8988T (cell line): Measurements from ENCODE around the gene ZKSCAN4.

ENCODE experiments used
- DNase-seq: peaks from one replicate; pipeline ENCODE4 v3.0.0; 2011

Gene ZKSCAN4

DNA sequence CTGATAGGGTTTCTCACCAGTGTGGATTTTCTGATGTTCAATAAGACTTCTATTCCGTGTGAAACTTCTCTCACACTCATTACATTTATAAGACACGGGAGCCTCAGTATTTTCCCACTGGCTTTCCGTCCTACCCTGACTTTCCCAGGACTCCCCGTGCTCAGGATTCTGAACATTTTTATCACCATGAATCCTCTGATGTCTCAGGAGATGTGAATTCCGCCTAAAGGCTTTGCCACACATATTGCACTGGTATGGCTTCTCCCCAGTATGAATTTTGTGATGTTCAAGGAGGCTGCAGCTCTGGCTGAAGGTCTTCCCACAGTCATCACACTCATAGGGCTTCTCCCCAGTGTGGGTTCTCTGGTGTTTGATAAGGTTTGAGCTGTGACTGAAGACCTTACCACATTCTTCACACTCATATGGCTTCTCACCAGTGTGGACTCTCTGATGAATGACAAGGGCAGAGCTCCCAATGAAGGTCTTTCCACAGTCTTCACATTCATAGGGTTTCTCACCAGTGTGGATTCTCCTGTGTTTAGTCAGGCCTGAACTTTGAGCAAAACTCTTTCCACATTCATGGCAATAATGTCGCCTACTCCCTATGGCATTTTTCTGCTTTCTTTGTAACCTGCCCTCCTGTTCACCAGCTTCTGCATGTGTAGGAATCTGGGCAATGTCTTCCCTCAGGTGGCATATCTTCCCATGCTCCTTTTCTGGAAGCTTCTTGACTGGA lies 6.7 kb downstream of the ZKSCAN4 start:
- DNase-seq: no peak

DNA sequence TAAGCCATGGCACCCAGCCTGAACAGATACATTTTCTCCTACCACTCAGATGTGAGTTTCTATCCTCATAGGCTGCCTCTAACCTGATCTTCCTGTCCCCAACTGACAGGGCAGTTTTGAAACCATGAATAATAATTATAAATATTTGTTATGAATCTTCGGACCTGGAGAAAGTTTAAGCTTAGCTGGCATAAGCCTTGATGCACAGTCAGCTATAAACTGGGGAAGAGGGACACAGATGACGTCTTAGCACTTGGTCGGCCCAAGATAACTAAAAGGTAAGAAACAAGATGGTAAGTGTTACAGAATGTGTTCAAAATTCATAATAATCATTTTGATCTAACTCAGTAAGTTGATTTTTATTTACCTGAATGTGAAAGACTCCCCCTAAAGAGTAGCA lies 8.1 kb downstream of the ZKSCAN4 start:
- DNase-seq: no peak

DNA sequence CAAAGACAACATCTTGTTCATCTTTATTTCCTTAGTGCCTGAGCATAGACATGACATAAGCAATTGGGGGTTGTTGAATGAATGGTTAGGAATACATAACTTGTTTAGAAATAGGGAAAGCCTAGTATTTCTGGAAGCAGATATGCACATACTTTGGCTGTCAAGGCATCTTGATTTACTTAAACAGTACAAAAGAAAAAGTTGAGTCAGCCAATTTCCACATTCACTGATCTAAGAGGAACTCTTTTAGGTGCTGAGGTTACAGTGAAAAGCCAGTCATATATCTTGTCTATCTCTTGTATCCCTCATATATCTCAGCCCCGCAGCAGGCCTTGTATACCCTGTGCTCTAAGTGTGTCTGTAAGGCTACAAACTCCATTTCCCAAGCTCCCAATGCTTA lies 11.6 kb downstream of the ZKSCAN4 start:
- no peak for DNase-seq

DNA sequence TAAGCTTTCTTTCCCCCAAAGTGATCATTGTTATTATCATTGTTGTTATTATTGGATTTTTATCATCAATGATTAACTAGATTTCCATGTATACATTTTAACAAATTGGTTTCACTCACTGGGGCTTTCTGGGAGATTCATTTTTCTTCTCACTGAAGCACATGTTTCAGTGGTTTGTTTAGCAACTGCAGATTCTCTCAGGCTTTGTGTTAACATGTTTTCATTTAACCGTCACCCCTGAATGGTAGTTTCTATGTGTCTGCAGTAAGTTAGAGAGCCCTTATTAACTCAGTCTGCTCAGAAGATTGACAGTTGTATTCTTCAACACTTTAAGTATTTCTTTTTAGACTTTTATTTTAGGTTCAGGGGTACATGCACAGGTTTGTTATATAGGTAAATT lies 12.4 kb downstream of the ZKSCAN4 start:
- DNase-seq: no peak

DNA sequence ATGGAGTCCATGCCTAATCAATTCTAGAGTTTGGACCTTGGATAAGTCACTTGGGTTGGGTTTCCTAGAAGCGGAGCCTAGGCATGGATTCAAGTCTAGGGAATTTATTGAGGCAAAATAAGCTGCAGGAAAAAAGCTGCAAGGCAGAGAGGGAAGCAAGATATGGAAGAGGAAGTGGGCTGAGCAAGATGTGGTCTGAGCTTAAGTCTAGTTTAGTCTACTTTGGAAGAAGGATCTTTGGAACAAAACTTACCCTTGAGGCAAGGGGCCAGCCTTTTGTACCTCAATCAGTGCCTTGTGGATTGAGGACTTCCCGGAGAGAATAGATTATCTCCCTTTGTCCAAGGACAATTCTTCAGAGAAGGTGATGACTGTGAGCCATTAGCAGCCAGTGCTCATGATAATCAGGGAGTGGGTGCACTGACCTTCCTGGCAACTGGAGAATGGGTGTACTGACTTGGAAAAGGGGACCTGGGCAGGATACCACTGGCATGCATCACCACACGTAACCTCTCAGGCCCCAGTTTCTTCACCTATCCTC lies 16.1 kb downstream of the ZKSCAN4 start:
- no peak for DNase-seq

DNA sequence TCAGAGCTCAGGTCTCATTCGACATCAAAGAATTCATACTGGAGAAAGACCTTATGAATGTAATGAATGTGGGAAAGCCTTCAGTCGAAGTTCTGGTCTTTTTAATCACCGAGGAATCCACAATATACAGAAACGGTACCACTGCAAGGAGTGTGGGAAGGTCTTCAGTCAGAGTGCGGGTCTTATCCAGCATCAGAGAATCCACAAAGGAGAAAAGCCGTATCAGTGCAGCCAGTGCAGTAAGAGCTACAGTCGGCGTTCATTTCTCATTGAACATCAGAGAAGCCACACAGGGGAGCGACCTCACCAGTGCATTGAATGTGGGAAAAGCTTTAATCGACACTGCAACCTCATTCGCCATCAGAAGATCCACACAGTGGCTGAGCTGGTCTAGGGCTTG lies 19.3 kb downstream of the ZKSCAN4 start:
- DNase-seq: no peak

DNA sequence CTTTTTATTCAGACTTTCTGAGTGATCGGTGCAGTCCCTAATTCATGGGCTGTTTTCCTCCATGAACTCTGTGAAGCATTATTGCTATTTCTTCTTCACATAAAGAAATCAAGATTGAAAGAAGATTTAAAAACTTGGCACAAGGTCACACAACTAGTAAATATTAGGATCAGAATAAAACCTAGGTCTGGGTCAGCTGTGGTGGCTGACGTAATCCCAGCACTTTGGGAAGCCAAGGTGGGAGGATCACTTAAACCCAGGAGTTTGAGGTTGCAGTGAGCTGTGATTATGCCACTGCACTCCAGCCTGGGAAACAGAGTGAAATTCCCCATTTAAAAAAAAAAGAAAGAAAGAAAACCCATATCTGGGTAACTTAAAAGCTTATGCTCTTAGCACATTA lies 25.6 kb downstream of the ZKSCAN4 start:
- DNase-seq: no peak

DNA sequence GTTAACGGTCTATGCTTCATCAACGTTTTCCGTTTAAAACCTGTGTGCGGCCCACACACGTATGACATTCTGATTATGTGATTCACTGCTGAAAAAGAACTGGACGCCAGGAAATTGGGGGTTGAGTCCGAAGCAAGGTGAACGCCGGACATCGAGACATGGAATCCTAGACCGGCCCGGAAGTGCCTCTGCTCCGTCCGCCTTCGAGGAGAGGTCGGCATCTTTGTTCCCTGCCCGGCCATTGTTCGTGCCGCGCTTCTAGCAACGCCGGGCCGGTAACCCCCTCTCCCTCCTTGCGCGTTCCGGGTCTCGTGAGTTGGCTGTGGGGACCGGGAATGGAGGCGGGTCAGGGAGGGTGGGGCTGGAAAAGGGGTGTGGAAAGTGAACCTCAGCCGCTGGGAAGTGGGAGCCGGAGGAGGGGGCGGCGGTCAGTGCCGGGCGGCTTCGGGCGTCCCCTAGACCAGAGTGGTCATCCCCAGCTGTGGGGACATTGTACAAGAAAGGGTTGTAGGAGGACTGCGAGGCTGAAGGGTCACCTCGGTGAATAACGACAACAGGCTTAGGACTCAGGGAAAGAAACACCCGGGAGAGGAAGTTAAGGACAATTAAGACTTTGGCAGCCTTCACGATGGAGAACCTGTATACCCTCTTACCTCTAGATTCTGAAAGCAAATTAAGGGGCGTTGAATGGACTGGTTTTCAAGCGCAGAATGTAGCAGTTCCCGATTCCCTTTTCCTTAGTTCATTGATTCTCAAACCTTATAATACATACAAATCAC lies 26.8 kb downstream of the ZKSCAN4 start, which contains the start of gene ZSCAN9:
ZSCAN9 (plus strand) TSS at position 220 of the 779 bp plus-strand sequence. CDS start 1,810 bp downstream, outside the sequence.
- peak; percentile 31 for DNase-seq

DNA sequence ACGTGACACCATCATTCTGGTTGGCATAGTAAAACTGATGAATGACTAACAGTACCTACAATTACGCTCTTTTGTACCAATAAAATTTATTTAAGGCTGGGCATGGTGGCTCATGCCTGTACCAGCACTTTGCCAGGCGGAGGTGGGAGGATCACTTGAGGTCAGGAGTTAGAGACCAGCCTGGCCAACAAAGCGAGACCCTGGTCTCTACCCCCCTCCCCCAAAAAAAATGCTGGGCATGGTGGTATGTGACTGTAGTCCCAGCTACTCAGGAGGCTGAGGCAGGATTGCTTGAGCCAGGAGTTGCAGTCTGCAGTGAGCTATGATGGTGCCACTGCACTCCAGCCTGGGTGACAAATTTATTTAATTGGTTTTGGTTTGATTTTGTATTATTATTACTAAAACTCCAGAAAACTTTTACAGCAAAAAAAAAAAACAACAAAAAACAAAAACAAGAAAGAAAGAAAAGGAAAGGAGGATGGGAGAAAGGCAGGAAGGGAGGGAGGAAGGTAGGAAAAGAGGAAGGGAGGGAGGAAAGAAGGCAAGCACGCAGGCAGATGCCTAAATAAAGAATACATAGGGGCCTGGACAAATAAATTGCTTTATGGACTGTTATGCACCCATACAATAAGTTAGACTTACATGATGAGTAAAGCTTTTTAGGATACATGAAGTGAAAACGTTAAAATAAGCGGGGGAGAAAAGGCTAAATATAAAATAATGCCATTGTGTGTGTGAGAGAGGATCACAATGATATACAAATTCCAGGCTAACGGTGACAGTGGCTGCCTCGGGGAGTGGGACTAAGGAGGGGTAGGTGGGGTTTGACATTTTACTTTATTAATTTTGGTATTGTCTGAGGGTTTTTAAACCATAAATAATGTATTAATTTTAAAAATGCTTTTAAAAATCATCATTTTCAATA lies 27.7 kb downstream of the ZKSCAN4 start:
- DNase-seq: no peak

DNA sequence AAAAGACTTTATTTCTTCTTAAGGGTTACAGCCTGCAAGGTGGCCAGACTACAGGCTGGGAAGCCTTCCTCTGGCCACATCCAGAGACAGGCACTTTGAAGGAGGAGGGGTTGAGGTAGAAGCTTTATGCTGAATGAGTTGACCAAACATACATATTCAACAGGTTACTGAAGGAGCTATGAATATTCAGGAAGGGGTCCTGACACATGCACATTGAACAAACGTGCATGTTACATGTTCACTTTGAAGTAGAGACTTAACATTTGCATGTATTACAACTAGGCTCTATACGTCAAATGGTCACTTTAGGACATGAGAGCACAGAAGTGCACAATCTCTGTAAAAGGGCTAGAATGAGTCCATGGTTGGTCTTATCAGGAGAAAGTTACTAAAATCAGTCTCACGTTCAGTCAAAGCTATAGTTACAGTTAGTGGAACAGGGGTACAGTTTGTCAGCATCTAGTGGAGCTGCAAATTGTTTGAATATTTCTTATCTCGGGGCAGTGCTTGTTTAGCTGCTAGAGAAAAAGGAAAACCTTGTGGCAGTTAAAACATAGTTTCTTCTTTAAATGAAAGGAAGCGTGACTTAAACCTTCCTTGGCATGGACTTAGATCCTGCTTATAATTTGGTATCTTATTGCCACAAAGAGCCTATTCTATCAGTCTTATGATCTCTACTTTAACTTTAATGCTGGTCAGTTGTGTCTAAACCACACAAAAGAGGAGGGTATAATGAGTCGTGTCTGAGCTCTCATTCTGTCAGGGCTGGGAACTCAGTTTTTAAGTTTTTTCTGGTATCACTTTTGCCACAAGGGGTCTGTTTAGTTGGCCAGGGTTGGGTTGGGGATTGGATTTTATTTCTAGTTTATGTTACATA lies 31.6 kb downstream of the ZKSCAN4 start:
- DNase-seq: no peak

DNA sequence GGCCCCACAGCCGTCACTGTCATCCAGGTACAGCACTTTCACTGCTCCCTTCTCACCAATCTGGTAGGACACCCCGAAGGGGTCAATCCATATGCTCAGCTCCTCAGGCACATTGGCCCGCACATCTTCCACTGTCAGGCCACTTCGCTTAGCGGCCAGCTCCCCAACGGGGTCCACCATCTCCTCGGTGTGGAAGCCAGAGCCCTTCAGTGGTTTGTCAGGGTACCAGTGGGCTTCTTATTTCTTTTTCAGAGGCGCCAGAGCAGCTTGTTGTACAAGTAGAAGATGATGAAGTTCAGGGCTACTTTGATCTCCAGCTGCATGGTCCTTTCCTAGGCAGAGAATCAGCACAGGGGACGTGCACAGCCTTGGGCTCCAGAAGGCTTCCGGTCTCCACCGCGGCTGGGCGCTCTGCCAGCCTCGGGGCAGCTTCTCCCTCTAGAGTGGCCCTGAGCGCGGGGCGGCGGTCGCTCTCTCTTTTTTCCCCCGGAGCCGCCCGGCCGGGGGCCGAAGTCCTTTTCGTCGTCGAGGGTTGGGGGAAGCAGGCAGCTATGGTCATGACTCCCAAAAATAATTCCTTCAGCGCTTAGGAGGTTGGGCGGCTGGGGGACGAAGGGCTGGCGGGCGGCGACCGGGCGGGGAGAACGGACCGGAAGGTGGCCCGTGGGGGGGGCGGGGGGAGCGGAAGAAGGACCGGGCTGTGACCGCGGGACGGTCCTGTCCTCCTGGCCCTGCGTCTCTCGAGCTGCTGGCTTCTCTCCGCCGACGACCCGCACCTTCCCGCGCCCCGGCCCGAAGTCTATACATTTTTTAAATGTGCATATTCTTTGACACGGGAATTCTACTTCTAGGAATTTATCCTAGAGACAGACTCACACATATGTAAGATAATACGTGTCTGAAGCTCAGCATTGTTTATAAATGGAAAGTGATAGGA lies 33.5 kb downstream of the ZKSCAN4 start:
- peak; percentile 78 for DNase-seq

DNA sequence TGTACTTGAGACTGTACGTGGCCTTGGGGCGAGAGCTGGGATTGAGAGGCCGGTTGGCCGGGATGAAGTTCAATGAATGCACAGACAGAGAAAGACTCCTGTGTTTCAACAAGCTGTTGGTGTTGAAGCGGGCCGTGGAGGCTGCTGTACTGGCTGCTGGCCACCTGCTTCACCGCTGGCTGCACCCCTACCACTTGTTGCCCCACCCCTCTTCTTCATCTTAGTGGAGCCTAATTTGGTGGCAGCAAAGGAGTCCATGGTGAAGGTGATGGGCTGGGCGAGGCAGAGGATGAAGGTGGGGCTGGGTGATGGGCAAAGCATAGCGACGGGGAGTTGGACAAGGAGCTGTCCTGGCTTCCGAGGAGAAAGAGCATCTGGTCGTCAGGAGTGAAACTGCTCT lies 34.2 kb downstream of the ZKSCAN4 start:
- DNase-seq: no peak

DNA sequence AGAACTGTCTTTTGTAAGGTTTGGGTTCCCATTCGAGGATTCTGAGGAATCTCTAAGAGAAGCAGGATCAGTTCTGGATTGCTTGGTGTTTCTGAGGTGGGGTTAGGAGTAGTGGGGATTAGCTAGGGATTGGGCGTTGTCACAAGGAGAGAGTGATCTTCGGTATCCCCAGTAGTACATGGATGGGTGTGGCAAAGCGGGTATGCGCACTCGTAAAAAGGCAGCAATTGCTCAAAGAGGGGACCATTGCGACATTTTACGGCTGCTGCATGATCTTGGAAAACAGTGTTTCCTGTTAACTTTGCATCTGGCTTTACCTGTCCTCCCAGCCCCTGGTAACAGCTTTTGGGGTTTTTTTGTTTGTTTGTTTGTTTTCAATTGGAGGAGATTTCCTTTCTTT lies 36.6 kb downstream of the ZKSCAN4 start:
- no peak for DNase-seq

DNA sequence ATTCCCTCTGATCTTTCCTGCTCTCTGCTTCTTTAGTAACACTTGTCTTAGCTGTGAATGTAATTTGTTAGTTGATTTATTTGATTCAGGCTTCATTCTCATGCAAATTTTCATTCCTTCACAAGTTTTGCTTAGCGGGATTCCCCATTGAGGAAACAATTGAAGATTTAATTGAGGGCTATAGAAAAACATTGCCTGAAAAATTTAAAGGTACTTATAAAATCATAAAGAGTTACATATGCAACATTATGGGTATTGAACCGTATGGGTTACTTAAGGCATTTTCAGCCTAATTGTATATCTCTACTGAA lies 38.9 kb downstream of the ZKSCAN4 start:
- no peak for DNase-seq

DNA sequence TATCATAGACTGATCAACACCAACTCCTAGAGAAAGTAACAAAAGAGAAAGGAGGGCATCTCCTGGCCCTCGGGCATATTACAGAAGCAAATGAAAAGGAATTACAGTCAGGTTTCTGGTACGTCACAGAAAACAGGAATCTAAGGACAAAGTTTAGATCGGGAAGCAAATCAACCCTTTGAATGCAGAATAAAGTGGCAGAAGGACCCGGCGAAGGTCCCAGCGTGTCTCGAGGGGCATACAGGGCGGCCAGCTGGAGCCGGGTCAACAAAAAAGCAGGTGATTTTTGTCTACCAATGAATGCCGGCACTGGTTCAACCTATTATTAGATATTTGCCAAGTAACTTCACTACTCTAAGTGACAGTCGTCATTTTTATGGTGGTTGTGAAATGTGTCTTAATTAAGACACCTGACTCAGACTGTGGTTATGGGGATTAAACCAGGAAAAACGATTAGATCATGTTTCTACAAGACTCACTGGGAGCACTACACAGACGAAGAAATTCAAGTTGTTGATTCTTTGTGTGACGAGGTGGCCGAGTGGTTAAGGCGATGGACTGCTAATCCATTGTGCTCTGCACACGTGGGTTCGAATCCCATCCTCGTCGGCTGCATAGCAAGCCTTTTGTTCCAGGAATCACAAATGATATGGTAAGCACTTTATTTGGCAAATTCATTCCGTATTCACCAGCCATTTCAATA lies 39.4 kb downstream of the ZKSCAN4 start:
- peak; percentile 41 for DNase-seq

DNA sequence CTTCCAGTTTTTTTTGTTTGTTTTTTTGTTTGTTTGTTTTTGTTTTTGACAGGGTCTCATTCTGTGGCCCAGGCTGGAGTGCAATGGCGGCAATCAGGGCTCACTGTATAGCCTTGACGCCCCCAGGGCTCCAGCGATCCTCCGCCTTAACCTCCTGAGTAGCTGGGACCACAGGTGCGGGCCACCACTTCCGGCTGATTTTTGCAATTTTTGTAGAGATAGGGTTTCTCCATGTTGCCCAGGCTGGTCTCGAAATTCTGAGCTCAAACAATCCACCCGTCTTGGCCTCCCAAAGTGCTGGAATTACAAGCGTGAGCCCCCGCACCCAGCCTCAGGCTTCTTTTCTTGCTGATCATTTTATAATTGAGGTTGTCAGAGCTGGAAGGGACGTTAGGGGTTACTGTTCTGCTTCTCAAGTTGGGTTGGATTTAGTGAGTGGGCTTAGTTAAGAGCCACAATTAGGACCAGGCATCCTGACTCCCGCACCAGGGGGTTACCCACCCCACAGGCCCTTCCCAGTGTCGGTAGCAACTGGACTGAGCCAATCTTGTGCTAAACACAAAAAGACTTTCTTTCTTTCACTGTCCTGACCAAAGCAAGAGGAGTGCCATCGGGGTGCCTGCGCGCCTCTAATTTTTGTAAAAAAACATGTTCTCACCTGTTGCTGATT lies 40.1 kb downstream of the ZKSCAN4 start:
- DNase-seq: no peak

DNA sequence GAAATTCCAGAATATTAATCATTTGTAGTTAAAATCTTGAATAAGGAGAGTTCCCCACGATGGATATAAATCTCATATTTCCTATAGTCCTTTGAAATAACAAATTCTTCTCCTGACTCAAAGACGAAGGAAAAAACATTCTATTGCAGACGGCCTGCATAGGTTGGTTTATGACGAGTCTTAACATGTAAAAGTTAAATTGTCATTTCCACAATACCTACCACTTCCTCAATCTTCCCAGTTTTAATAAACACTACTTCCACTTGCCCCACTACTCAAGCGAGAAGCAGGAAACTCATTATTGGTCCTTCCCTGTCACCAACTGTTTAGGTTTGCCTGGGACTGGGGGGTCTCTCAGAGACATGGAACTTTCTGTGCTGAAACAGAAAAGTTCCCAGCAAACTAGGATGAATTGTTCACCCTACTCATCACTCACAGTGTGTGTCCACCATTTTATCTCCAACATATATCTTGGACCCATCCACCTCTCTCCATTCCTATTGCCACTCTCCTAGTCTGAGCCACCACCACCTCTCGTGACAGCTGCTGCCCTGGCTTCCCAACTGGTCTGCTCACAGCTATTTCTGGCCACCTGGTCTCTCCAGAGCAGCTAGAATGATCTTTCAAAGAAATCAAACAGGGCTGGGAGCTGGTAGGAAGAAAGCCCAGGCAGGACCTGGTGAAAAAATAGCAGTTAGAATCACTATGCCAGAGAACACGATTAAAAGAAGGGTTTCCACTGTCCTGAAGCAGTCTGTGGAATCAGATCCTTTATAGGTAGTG lies 42.1 kb downstream of the ZKSCAN4 start:
- DNase-seq: no peak

DNA sequence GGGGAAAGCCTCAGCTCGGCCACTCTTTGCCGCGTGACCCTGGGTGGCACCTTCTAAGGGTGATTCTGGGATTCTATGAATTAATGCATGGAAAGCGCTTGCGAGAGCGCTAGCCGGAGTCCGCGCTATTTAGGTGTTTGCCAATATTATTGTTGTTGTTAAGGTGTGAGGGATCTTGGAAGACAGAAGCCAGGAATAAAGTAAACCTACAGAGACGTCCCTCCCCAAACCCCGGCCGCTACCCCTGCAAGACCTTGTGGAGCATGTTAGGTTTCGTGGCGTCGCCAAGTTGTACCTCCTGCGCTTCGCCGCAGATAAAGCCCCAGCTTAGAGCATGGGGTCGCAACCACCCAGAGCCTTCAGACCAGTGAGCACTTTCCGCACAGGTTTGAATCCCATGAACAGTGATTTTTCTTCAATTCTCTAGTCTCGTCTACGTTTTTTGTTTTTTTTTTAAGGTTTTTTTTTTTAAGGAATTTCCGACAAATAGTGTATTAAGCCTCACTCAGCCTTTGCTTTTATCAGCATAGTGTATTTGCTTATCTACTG lies 43.9 kb downstream of the ZKSCAN4 start:
- no peak for DNase-seq
